ENCODE data around the gene PPFIA1. TPM values are rescaled to one million over a fixed set of nuclear protein-coding genes. Genes with fewer than 3 reads are reported as not detected.

PPFIA1 gene
- total RNA-seq, 6 experiments from 2014 or later, result 29.4 to 40.0 (median 32.7) TPM

DNA sequence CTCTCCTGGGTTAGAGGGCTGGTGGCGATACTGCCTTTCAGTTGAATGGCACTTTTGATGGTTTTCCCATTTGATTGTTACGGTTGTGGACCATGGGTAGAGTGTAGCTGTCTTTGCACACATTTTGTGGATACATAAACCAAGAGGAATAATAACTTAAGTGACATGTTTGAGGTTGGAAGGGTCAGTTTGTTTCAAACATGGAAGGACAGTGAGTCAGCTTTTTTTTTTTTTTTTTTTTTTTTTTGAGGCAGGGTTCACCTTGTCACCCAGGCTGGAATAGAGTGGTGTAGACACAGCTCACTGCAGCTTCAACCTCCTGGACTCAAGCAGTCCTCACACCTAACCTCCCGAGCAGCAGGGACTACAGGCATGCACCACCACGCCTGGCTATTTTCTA, 41.1 kb downstream of the PPFIA1 start:
- peaks cover 16% of the 10 kb centered on the region for H3K4me1 Mint-ChIP-seq (ENCODE audit: low read depth)
- H3K27ac Mint-ChIP-seq, result no peak overlapping the region
- no peak overlapping the region for H3K4me3 Mint-ChIP-seq
- no peaks in the 10 kb centered on the region; the same call in 1 of the 2 replicates for H3K27me3 Mint-ChIP-seq (ENCODE audit: insufficient read depth)
- TF ChIP-seq CTCF (IDR thresholded peaks at IDR 0.05), result no peak
- no peaks in the 10 kb centered on the region for H3K9me3 Mint-ChIP-seq
- DNase-seq, result no peak
- H3K36me3 Mint-ChIP-seq (ENCODE audit: low read depth), result peaks cover 9% of the 10 kb centered on the region

- H3K9me3 Mint-ChIP-seq, result no peaks in the 10 kb centered on the region
- DNase-seq, result no peak
- no peak overlapping the region for H3K27ac Mint-ChIP-seq
- H3K36me3 Mint-ChIP-seq (ENCODE audit: low read depth), result peaks cover 9% of the 10 kb centered on the region
- no peak overlapping the region for H3K4me3 Mint-ChIP-seq
- H3K4me1 Mint-ChIP-seq (ENCODE audit: low read depth), result peaks cover 6% of the 10 kb centered on the region
- no peaks in the 10 kb centered on the region; the same call in 1 of the 2 replicates for H3K27me3 Mint-ChIP-seq (ENCODE audit: insufficient read depth)
- no peak for TF ChIP-seq CTCF (IDR thresholded peaks at IDR 0.05)
Observed at GRCh38 chr11:70312401-70313357, 42.2 kb downstream of the PPFIA1 start.

- Mint-ChIP-seq H3K27me3 (ENCODE audit: insufficient read depth) (no peaks in the 10 kb centered on the region; the same call in 1 of the 2 replicates), H3K36me3 (ENCODE audit: low read depth) (peaks cover 9% of the 10 kb centered on the region), H3K4me1 (ENCODE audit: low read depth) (peaks cover 6% of the 10 kb centered on the region), H3K27ac (no peak overlapping the region; the same call in 1 of the 2 replicates), H3K9me3 (no peaks in the 10 kb centered on the region), H3K4me3 (no peak overlapping the region)
- no peak for DNase-seq
- no peak for TF ChIP-seq CTCF (IDR thresholded peaks at IDR 0.05)
Observed at GRCh38 chr11:70313945-70314344, 43.5 kb downstream of the PPFIA1 start.

DNA sequence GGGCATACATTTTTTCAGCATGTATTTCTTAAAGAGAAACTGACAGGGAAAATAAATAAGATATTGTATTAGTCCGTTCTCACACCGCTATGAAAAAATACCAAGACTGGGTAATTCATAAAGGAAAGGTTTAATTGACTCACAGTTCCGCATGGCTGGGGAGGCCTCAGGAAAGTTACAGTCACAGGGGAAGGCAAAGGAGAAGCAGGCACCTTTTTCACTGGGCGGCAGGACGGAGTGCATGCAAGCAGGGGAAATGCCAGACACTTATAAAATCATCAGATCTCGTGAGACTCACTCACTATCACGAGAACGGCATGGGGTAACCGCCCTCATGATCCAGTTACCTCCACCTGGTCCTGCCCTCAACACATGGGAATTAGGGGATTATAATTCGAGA, 44.2 kb downstream of the PPFIA1 start:
- peaks cover 7% of the 10 kb centered on the region for H3K36me3 Mint-ChIP-seq (ENCODE audit: low read depth)
- H3K4me3 Mint-ChIP-seq, result no peak overlapping the region
- H3K4me1 Mint-ChIP-seq (ENCODE audit: low read depth), result peaks cover 6% of the 10 kb centered on the region
- DNase-seq, result no peak
- no peak for TF ChIP-seq CTCF (IDR thresholded peaks at IDR 0.05)
- no peaks in the 10 kb centered on the region for H3K9me3 Mint-ChIP-seq
- peak overlapping the region; percentile 2; the same call in 1 of the 2 replicates for H3K27ac Mint-ChIP-seq
- no peaks in the 10 kb centered on the region; the same call in 1 of the 2 replicates for H3K27me3 Mint-ChIP-seq (ENCODE audit: insufficient read depth)

DNA sequence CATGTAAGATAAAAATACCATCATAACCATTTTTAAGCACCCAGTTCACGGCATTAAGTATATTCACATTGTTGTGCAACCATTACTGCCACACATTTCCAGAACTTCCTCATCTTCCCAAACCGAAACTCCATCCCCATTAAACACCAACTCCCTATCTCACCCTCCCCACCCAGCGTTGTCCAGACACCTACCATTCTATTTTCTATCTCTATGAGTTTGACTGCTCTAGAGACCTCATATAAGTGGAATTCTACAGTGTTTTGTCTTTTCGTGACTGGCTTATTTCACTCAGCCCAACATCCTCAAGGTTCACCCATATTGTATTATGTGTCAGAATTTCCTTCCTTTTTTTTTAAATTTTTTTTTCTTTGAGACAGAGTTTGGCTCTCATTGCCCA, 45.2 kb downstream of the PPFIA1 start:
- Mint-ChIP-seq H3K4me1 (ENCODE audit: low read depth) (peaks cover 6% of the 10 kb centered on the region), H3K27ac (peak overlapping the region; percentile 10; the same call in 1 of the 2 replicates), H3K36me3 (ENCODE audit: low read depth) (peaks cover 4% of the 10 kb centered on the region; the same call in 1 of the 2 replicates), H3K4me3 (no peak overlapping the region), H3K27me3 (ENCODE audit: insufficient read depth) (peaks cover 2% of the 10 kb centered on the region), H3K9me3 (no peaks in the 10 kb centered on the region)
- DNase-seq, result no peak
- no peak for TF ChIP-seq CTCF (IDR thresholded peaks at IDR 0.05)
